GM12892 (cell line): ENCODE data around the gene TP53AIP1.

Source experiments
- POLR2A ChIP-seq: IDR thresholded peaks from 2 replicates; pipeline ENCODE4 v1.6.1; 2011; ENCODE audit warnings: low read depth, low read length, control low read depth
- POLR2AphosphoS5 ChIP-seq: IDR thresholded peaks from 2 replicates; pipeline ENCODE4 v1.6.1; 2011; ENCODE audit warnings: low read depth, low read length, control low read depth
- TAF1 ChIP-seq: IDR thresholded peaks from 2 replicates; pipeline ENCODE4 v1.6.1; 2011; ENCODE audit warnings: low read depth, mild to moderate bottlenecking, control low read depth, low read length, borderline replicate concordance

DNA sequence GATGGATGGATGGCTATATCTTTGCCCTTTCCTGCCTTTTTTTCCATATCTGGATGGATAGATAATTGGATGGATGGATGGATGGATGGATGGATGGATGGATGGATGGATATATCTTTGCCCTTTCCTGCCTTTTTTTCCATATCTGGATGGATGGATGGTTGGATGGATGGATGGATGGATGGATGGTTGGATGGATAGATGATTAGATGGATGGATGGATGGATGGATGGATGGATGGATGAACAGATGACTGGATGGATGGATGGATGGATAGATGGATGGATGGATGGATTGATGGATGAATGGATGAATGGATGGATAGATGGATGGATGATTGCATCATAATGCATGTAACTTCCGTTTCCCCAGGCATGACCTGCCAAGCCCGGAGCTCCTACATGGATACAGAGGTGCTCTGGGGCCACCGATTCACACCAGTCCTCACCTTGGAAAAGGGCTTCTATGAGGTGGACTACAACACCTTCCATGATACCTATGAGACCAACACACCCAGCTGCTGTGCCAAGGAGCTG lies 26.6 kb downstream of the TP53AIP1 start:
- TF ChIP-seq POLR2AphosphoS5 (no peak), POLR2A (no peak), TAF1 (no peak)
